K562 (cell line): ENCODE results near the gene ZNF865.

ENCODE experiments used
- ARID2 ChIP-seq: fragments of 450-650 bp; IDR thresholded peaks from 2 replicates; pipeline ENCODE4 v1.6.1; 2017; ENCODE audit warnings: antibody characterized with exemption, mild to moderate bottlenecking
- MEF2D ChIP-seq: conservative IDR thresholded peaks from 2 replicates; pipeline ENCODE4 v1.6.1; 2016; ENCODE audit warnings: low read depth, missing genetic modification characterization, missing compliant biosample characterization
- RAD21 ChIP-seq, 2 experiments: fragments of 250-450 bp in 1 of 2; fragments of 450-650 bp in 1 of 2; sonication (Bioruptor Pico) in 1 of 2; formaldehyde crosslinking in 1 of 2; IDR thresholded peaks in 1 of 2; conservative IDR thresholded peaks in 1 of 2; 2 replicates each; pipeline versions ENCODE4 v1.4.0 to v1.8.0; 2020 to 2022; ENCODE audit warnings: mild to moderate bottlenecking in 2 of 2, moderate library complexity in 1 of 2
- SRSF7 ChIP-seq: fragments of 200-400 bp; formaldehyde crosslinking; optimal IDR thresholded peaks from 2 replicates; pipeline ENCODE3; 2017; ENCODE audit warnings: mild to moderate bottlenecking, low read depth, low read length

- no peak for TF ChIP-seq SRSF7
- no peak for TF ChIP-seq RAD21 (CRISPR knock-in tag; conservative IDR thresholded peaks at IDR 0.05 in 1 of 2, IDR thresholded peaks at IDR 0.05 in 1 of 2)
- no peak for TF ChIP-seq ARID2
- TF ChIP-seq MEF2D (tag) = no peak
These were observed 19.5 kb downstream of the ZNF865 start for GRCh38 chr19:55625004-55625326.
